Prostate gland (tissue), 2 donors: ENCODE data around the gene RAP2C. TPM values are rescaled to one million over a fixed set of nuclear protein-coding genes. Genes with fewer than 3 reads are reported as not detected.
A peak's percentile ranks its signal among the peaks of the same experiment; 100 is the strongest.

Source experiments
- DNase-seq: peaks from one replicate; pipeline ENCODE4 v3.0.0-alpha.2; 2019; ENCODE audit warnings: low spot score
- H3K27ac ChIP-seq, 2 donors: fragments of 200-600 bp; sonication (generic); 2 replicates each; pipeline ENCODE4 v1.5.1; 2017 to 2019
- H3K27me3 ChIP-seq: fragments of 200-600 bp; sonication (generic); replicated peaks from 2 replicates; pipeline ENCODE4 v1.5.1; 2019; ENCODE audit not compliant: insufficient read depth
- H3K36me3 ChIP-seq, 2 donors: fragments of 200-600 bp; sonication (generic); 1 replicate in 1 of 2; 2 replicates in 1 of 2; pipeline versions ENCODE4 v1.5.1 to v1.8.1; 2017 to 2019
- H3K4me1 ChIP-seq: fragments of 200-600 bp; sonication (generic); replicated peaks from 2 replicates; pipeline ENCODE4 v1.5.1; 2019
- H3K4me3 ChIP-seq, 2 donors: fragments of 200-600 bp; sonication (generic); 2 replicates each; pipeline ENCODE4 v1.5.1; 2017 to 2019
- H3K9me3 ChIP-seq: fragments of 200-600 bp; sonication (generic); 2 replicates; pipeline ENCODE4 v1.5.1; 2017
- CTCF ChIP-seq, 4 experiments: fragments of 200-600 bp in 2 of 4; fragments of 450-650 bp in 2 of 4; sonication (generic) in 2 of 4; IDR thresholded peaks; 1 replicate in 3 of 4; 2 replicates in 1 of 4; pipeline ENCODE4 v1.5.1; 2016 to 2019; ENCODE audit warnings: antibody characterized with exemption in 4 of 4, mild to moderate bottlenecking in 2 of 4, moderate library complexity in 2 of 4
- POLR2A ChIP-seq: fragments of 450-650 bp; IDR thresholded peaks from one replicate; pipeline ENCODE4 v1.6.1; 2016; ENCODE audit warnings: antibody characterized with exemption, mild to moderate bottlenecking
- POLR2AphosphoS5 ChIP-seq: sonication (generic); formaldehyde crosslinking; IDR thresholded peaks from one replicate; pipeline ENCODE4 v1.6.1; 2017; ENCODE audit warnings: antibody characterized with exemption
- WGBS: methylation state at CpG from one replicate; pipeline ENCODE4 v1.1.5; 2018; 5-methylcytosine and 5-hydroxymethylcytosine counted together
- intact Hi-C: fragments of 100-400 bp; cut with DNase I; formaldehyde crosslinking; loops from one replicate; pipeline ENCODE4 v1.14.2; 2022
- total RNA-seq, 2 donors: library from RNA; depleted of rRNA; stranded (reverse); fragments of >200 nt; gene quantifications; one replicate each; pipeline ENCODE4 v1.1.0, GENCODE V29; 2016

Gene RAP2C
- total RNA-seq, 2 donors from 2014 or later = 9.2 to 19.0 TPM

GRCh38 chrX:132216283-132216682 lies 3.0 kb downstream of the RAP2C start:
- intact Hi-C loops = loop anchor here (5.0 kb wide), 1 partner anchor 194 kb away; the partner anchor contains the start of gene STK26
- DNase-seq = no peak
- peak overlapping the region; percentile 62 to 65 for H3K4me3 ChIP-seq
- peak overlapping the region in 1 of 2 donors; percentile 89 for H3K27ac ChIP-seq
- H3K9me3 ChIP-seq = no peaks in the 10 kb centered on the region
- no peak for TF ChIP-seq POLR2A
- TF ChIP-seq POLR2AphosphoS5 = no peak
- under 1% methylated on average over 8 of the region's 8 CpGs for WGBS
- no peaks in the 10 kb centered on the region for H3K36me3 ChIP-seq
- no peaks in the 10 kb centered on the region for H3K27me3 ChIP-seq
- no peaks in the 10 kb centered on the region for H3K4me1 ChIP-seq

- WGBS = 62% methylated on average over 2 of the region's 2 CpGs
- Histone ChIP-seq H3K4me1 (no peaks in the 10 kb centered on the region), H3K9me3 (no peaks in the 10 kb centered on the region), H3K27me3 (no peaks in the 10 kb centered on the region), H3K36me3 (no peaks in the 10 kb centered on the region), H3K27ac (no peak overlapping the region), H3K4me3 (no peak overlapping the region)
- no peak for TF ChIP-seq POLR2A
- TF ChIP-seq POLR2AphosphoS5 = no peak
- no peak for TF ChIP-seq CTCF (IDR thresholded peaks at IDR 0.05)
- intact Hi-C loops = no loop called here
- no peak for DNase-seq
Measured at GRCh38 chrX:132214518-132214917, 4.7 kb downstream of the RAP2C start.

- H3K36me3 ChIP-seq = no peaks in the 10 kb centered on the region
- DNase-seq = no peak
- intact Hi-C loops = no loop called here
- H3K4me1 ChIP-seq = no peaks in the 10 kb centered on the region
- H3K27me3 ChIP-seq = no peaks in the 10 kb centered on the region
- TF ChIP-seq CTCF (IDR thresholded peaks at IDR 0.05) (no peak), POLR2AphosphoS5 (no peak), POLR2A (no peak)
- no peak overlapping the region for H3K27ac ChIP-seq
- H3K9me3 ChIP-seq = no peaks in the 10 kb centered on the region
- H3K4me3 ChIP-seq = no peak overlapping the region
Measured at GRCh38 chrX:132209527-132209926, 9.7 kb downstream of the RAP2C start.

- TF ChIP-seq POLR2AphosphoS5 (no peak), POLR2A (no peak), CTCF (IDR thresholded peaks at IDR 0.05) (no peak)
- intact Hi-C loops = no loop called here
- Histone ChIP-seq H3K27ac (no peak overlapping the region), H3K27me3 (no peaks in the 10 kb centered on the region), H3K36me3 (no peaks in the 10 kb centered on the region), H3K4me3 (no peak overlapping the region), H3K9me3 (no peaks in the 10 kb centered on the region), H3K4me1 (no peaks in the 10 kb centered on the region)
- DNase-seq = no peak
- 100% methylated on average over 1 of the region's 1 CpG for WGBS
Measured at GRCh38 chrX:132208422-132208821, 10.8 kb downstream of the RAP2C start.

GRCh38 chrX:132207996-132208395 lies 11.3 kb downstream of the RAP2C start:
- Histone ChIP-seq H3K27ac (no peak overlapping the region), H3K36me3 (no peaks in the 10 kb centered on the region), H3K4me1 (no peaks in the 10 kb centered on the region), H3K9me3 (no peaks in the 10 kb centered on the region), H3K27me3 (no peaks in the 10 kb centered on the region), H3K4me3 (no peak overlapping the region)
- DNase-seq = no peak
- intact Hi-C loops = no loop called here
- 59% methylated on average over 2 of the region's 2 CpGs for WGBS
- no peak for TF ChIP-seq CTCF (IDR thresholded peaks at IDR 0.05)
